Neural cell (in vitro differentiated cells): ENCODE results near the gene SELENOV. TPM values are rescaled to one million over a fixed set of nuclear protein-coding genes. Genes with fewer than 3 reads are reported as not detected.

Experiments
- H2AFZ ChIP-seq: fragments of 200-600, 300-800 bp; sonication (generic), shearing (Covaris generic); 2 replicates; pipeline ENCODE4 v1.6.0; 2014; ENCODE audit warnings: low read depth, mild to moderate bottlenecking, antibody characterized with exemption, low read length, moderate library complexity
- H3F3A ChIP-seq: fragments of 200-600 bp; shearing (Covaris generic); 2 replicates; pipeline ENCODE4 v1.6.1; 2016; ENCODE audit warnings: mild to moderate bottlenecking, moderate library complexity, mixed read lengths, antibody characterized with exemption, low read length; ENCODE audit not compliant: insufficient read depth, poor library complexity, severe bottlenecking
- H3K27ac ChIP-seq: fragments of 200-600, 300-800 bp; sonication (generic), shearing (Covaris generic); 2 replicates; pipeline ENCODE4 v1.5.1; 2014; ENCODE audit warnings: mild to moderate bottlenecking, low read length, moderate library complexity
- H3K27me3 ChIP-seq: fragments of 300-800, 200-600 bp; sonication (generic), shearing (Covaris generic); 2 replicates; pipeline ENCODE4 v1.6.0; 2014; ENCODE audit warnings: mild to moderate bottlenecking, low read depth, low read length, moderate library complexity; ENCODE audit not compliant: insufficient read depth
- H3K36me3 ChIP-seq: fragments of 300-800, 200-600 bp; sonication (generic), shearing (Covaris generic); 2 replicates; pipeline ENCODE4 v1.5.1; 2014; ENCODE audit warnings: mild to moderate bottlenecking, antibody characterized with exemption, low read length, moderate library complexity; ENCODE audit not compliant: insufficient read depth
- H3K4me2 ChIP-seq: fragments of 300-800, 200-600 bp; sonication (generic), shearing (Covaris generic); 2 replicates; pipeline ENCODE4 v1.6.0; 2014; ENCODE audit warnings: mild to moderate bottlenecking, low read length
- H3K4me3 ChIP-seq: fragments of 300-800, 200-600 bp; sonication (generic), shearing (Covaris generic); 2 replicates; pipeline ENCODE4 v1.5.1; 2014; ENCODE audit warnings: mild to moderate bottlenecking, low read length, moderate library complexity
- H3K79me2 ChIP-seq: fragments of 200-600 bp; shearing (Covaris generic); replicated peaks from 2 replicates; pipeline ENCODE4 v1.6.0; 2014; ENCODE audit warnings: mild to moderate bottlenecking, low read length, moderate library complexity; ENCODE audit not compliant: insufficient read depth
- H3K9ac ChIP-seq: fragments of 300-800, 200-600 bp; sonication (generic), shearing (Covaris generic); 2 replicates; pipeline ENCODE4 v1.6.1; 2016; ENCODE audit warnings: mild to moderate bottlenecking, low read length, mixed read lengths
- H3K9me2 ChIP-seq: fragments of 200-600 bp; shearing (Covaris generic); 2 replicates; pipeline ENCODE4 v1.6.1; 2016; ENCODE audit warnings: mild to moderate bottlenecking, low read length, mixed read lengths; ENCODE audit not compliant: insufficient read depth
- H3K9me3 ChIP-seq: fragments of 200-600, 300-800 bp; sonication (generic), shearing (Covaris generic); 2 replicates; pipeline ENCODE4 v1.6.1; 2016; ENCODE audit warnings: mild to moderate bottlenecking, mixed run types, low read length, moderate library complexity, mixed read lengths
- H4K20me1 ChIP-seq: fragments of 200-600 bp; shearing (Covaris generic); 2 replicates; pipeline ENCODE4 v1.6.1; 2016; ENCODE audit warnings: mild to moderate bottlenecking, mixed run types; ENCODE audit not compliant: insufficient read depth
- CTCF ChIP-seq: fragments of 450-650 bp; IDR thresholded peaks from 2 replicates; pipeline ENCODE4 v1.5.1; 2014; ENCODE audit warnings: antibody characterized with exemption, mild to moderate bottlenecking, moderate library complexity; ENCODE audit not compliant: poor library complexity, severe bottlenecking
- EP300 ChIP-seq: fragments of 450-650 bp; conservative IDR thresholded peaks from 2 replicates; pipeline ENCODE4 v1.6.1; 2014; ENCODE audit warnings: antibody characterized with exemption, mild to moderate bottlenecking, moderate library complexity; ENCODE audit not compliant: poor library complexity, severe bottlenecking
- EZH2 ChIP-seq: fragments of 200-600, 300-800 bp; shearing (Covaris generic), sonication (generic); IDR thresholded peaks from 2 replicates; pipeline ENCODE4 v1.6.1; 2014; ENCODE audit warnings: antibody characterized with exemption, low read length, borderline replicate concordance, mild to moderate bottlenecking; ENCODE audit not compliant: insufficient read depth, poor library complexity, severe bottlenecking
- MXI1 ChIP-seq: fragments of 450-650 bp; conservative IDR thresholded peaks from 2 replicates; pipeline ENCODE4 v1.6.1; 2014; ENCODE audit warnings: antibody characterized with exemption, mild to moderate bottlenecking; ENCODE audit not compliant: poor library complexity, severe bottlenecking
- POLR2AphosphoS5 ChIP-seq: IDR thresholded peaks from 2 replicates; pipeline ENCODE4 v1.6.1; 2012
- RAD21 ChIP-seq: fragments of 450-650 bp; conservative IDR thresholded peaks from 2 replicates; pipeline ENCODE4 v1.6.1; 2014; ENCODE audit warnings: antibody characterized with exemption, mild to moderate bottlenecking, moderate library complexity
- REST ChIP-seq: IDR thresholded peaks from 2 replicates; pipeline ENCODE4 v1.6.1; 2012; ENCODE audit warnings: borderline replicate concordance
- SMC3 ChIP-seq: fragments of 450-650 bp; conservative IDR thresholded peaks from 2 replicates; pipeline ENCODE4 v1.6.1; 2014; ENCODE audit warnings: antibody characterized with exemption, mild to moderate bottlenecking, moderate library complexity; ENCODE audit not compliant: poor library complexity
- TAF1 ChIP-seq: IDR thresholded peaks from 2 replicates; pipeline ENCODE4 v1.6.1; 2012; ENCODE audit warnings: low read depth
- polyA plus RNA-seq: library from polyadenylated mRNA; depleted of rRNA; stranded (reverse); fragments of >200 nt; gene quantifications from 2 replicates; pipeline ENCODE4 v1.2.3, GENCODE V29; 2014

Gene SELENOV
- polyA plus RNA-seq, 1 donor from 2014 or later = 1.3 TPM

- Histone ChIP-seq H3K79me2 (no peaks in the 10 kb centered on the region), H3K9ac (no peak overlapping the region), H3K36me3 (no peaks in the 10 kb centered on the region), H3K27me3 (no peaks in the 10 kb centered on the region), H3F3A (no peaks in the 10 kb centered on the region), H2AFZ (no peak overlapping the region), H4K20me1 (no peaks in the 10 kb centered on the region), H3K27ac (no peak overlapping the region), H3K9me2 (no peaks in the 10 kb centered on the region), H3K9me3 (no peaks in the 10 kb centered on the region), H3K4me3 (no peak overlapping the region), H3K4me2 (no peak overlapping the region)
- TF ChIP-seq EZH2 (no peak), MXI1 (no peak), POLR2AphosphoS5 (no peak)
Measured at GRCh38 chr19:39544226-39544903, 29.4 kb downstream of the SELENOV start.

DNA sequence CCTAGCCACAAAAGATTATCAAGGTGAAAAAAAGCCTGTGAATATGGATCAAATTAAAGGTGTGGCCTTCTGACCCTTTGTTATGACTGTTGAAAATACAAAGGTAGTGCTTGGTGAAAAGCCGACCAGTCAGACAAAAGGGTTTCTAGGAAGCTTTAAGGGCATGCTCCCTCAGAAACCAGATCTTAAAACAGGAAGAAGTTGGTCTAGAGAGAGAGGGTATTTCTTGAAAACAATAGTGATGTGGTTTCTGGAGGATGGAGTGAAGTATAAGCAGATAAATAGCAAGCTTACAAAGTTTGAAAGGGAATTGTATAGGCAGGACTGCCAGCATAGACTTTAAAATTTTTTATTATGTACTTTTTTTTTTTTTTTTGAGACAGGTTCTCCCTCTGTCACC is 30.0 kb downstream of the SELENOV start:
- Histone ChIP-seq H3F3A (no peaks in the 10 kb centered on the region), H3K79me2 (no peaks in the 10 kb centered on the region), H3K27ac (no peak overlapping the region), H2AFZ (no peak overlapping the region), H3K9me2 (no peaks in the 10 kb centered on the region), H3K9ac (no peak overlapping the region), H3K27me3 (no peaks in the 10 kb centered on the region), H3K4me3 (no peak overlapping the region), H4K20me1 (no peaks in the 10 kb centered on the region), H3K36me3 (no peaks in the 10 kb centered on the region), H3K9me3 (no peaks in the 10 kb centered on the region), H3K4me2 (no peak overlapping the region)
- no peak for TF ChIP-seq REST

GRCh38 chr19:39546599-39546998 is 31.7 kb downstream of the SELENOV start:
- no peak overlapping the region for H3K4me2 ChIP-seq
- no peak overlapping the region for H3K9ac ChIP-seq
- no peaks in the 10 kb centered on the region for H3K27me3 ChIP-seq
- H3K9me3 ChIP-seq = no peaks in the 10 kb centered on the region
- no peaks in the 10 kb centered on the region for H3K36me3 ChIP-seq
- H2AFZ ChIP-seq = no peak overlapping the region
- H3K9me2 ChIP-seq = no peaks in the 10 kb centered on the region
- TF ChIP-seq REST (no peak), EZH2 (no peak), TAF1 (no peak), POLR2AphosphoS5 (no peak), SMC3 (no peak), CTCF (no peak), EP300 (no peak), RAD21 (no peak), MXI1 (no peak)
- H3K27ac ChIP-seq = no peak overlapping the region
- H3F3A ChIP-seq = no peaks in the 10 kb centered on the region
- no peaks in the 10 kb centered on the region for H4K20me1 ChIP-seq
- H3K79me2 ChIP-seq = no peaks in the 10 kb centered on the region
- H3K4me3 ChIP-seq = no peak overlapping the region
